HG03139 (cell line): ENCODE measurements around the gene TLR6.

Experiments used
- ATAC-seq: cut with Tn5 transposase; IDR thresholded peaks from one replicate; pipeline ENCODE4 v1.9.1; 2021; ENCODE audit not compliant: unreplicated experiment

Gene TLR6

DNA sequence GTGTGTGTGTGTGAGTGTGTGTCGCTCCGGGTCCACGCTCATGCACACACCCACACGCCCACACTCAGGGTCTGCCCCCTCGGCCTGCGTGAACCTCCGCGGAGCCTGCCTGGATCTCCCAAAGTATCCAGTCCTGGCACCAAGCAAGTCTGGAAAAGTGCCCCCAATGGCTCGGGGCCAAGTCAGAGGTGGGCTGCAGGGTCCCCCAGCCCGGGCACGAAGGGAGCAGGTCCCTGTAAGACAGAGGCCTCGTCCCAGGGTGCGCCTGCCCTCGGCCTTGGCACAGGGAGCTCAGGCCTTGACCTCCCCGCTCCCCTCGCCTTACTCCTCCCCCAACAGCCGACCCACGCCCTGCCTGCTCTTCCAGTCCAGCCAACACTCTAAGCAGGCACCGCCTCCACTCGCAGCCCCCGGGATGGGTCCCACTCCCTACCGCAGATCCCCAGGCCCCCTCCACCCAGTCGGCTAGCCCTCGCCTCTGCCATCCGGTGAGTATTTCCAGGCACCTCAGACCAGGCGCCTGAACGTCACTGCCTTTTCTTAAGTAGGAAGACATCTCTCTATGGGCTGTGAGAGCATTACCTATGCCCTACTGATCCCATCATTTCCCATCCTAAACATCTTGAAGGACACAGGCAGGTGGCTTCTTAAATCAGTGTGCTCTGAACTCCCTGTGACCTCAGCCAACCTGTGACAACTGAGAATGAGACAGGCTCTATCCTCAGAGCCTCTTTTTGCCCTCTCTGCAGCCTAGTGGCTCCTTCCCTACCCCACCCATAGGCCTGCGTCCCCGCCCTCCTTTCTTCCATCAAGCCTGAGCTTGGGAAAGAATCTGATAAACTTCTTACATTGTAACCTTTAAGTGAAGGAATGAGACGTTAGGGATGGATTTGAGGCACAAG, 11.7 kb upstream of the TLR6 start:
- ATAC-seq = peak; percentile 11

DNA sequence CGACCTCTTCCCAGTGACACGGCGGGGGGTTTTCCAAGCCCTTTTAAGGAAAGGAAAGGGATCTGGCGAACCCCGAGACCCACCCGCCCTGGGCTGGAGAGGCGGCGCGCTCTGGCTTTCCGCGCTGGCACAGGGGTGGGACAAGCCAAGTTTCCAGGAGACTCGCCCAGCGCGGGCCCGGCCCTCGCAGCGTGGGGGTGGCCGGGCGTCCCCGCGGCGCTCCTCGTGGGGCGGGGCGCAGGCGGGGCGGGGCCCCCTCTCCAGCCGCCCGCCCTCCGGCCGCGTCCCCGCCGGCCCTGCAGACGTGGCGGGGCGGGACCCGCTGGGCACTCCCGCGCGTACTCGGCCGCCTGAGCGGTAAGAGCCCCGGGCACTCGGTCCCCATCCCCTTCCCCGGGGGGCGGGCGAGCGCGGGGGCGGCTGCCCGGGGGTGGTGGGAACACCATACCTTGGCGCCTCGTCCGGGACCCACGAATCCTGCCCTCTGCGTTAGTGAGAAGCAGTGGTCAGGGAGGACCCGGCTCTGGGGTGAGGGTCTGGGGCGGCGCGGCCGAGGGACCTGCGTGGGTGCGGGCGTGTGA, 11.0 kb upstream of the TLR6 start, which contains the start of gene FAM114A1:
FAM114A1 (plus strand) TSS at position 329 of the 581 bp plus-strand sequence. CDS start 10,273 bp downstream, outside the sequence.
- ATAC-seq = peak; percentile 70

GRCh38 chr4:38866973-38867477, 10.4 kb upstream of the TLR6 start:
- ATAC-seq = peak; percentile 10

DNA sequence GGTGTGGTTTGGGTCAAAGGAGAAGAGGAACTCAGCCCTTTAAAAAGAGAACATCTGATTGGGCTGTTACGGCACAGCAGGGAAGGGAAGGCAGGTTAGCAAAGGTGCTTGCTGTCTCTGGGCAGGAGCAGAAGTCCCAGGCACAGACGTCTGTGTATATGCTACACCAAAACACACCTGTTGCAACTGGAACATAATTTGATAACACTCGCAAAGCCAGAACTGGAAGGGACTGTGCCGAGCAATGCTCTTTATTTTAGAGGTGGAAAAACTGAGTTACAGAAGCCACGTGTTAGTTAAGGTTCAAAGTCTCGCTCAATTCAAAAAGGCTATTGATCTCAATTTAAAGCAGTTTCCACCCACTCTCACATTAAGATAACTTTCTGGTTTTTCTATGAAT, 8.8 kb upstream of the TLR6 start:
- no peak for ATAC-seq

DNA sequence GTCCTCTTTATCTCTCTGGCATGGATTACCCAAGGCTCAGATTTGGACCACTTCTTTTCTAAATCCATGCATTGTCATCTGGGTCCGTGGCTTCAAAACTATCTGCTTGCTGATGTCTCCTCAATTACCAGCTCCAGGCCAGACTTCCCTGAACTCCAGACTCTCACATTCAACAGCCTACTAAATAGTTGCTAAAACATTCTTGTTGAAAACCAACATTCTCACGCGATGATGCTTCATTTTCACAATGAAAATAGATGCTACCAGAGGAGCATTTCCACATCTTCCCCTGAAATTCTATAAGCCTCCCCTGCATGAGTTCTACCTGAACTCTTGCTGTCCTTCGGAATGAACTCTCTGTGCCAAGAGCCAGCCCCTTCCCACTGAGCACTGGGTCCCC, 5.2 kb upstream of the TLR6 start:
- ATAC-seq = no peak

DNA sequence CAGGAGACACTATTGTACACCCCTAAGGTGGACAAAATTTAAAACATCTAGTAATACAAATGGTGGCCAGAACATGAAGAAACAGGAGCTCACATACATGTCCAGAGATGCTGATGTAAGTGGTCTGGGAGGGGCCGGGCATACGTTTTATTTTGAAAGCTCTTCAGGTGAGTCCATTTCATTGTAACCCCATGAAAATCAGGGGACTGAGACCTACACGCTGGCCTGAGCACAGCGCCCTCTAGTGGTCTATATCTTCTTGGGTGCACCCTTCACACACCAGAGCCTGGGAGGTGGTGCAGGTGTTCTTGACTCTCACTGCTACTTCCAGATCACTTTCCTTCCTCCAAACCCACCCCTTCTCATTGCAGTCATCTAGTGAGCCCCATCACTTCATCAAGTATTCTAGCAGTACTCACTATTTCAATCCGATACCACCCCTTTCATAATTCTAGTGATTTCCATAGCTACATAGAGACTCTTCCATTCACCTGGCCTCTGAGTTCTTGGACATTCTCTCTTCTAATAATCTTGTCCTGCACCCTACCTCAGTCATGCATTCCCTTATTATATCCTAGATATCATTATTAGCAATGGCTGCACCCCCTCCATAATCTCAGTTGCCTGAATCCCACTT, 4.3 kb upstream of the TLR6 start:
- no peak for ATAC-seq

GRCh38 chr4:38859501-38859900, 2.9 kb upstream of the TLR6 start:
- no peak for ATAC-seq

DNA sequence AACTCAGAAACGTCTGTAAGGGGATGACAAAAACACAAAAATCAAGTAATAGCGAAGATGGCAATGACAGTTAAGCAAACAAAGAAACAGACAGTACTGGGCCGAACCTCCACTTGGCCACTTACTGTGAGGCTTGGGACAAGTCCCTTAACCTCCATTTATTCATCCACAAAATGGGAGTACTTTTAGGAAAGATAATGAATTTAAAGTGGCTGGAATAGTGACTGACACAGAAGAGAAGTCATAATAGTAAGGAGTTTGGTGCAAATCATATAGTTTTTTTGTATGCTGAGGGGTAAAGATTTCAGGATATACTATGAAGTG, 1.4 kb upstream of the TLR6 start:
- no peak for ATAC-seq

DNA sequence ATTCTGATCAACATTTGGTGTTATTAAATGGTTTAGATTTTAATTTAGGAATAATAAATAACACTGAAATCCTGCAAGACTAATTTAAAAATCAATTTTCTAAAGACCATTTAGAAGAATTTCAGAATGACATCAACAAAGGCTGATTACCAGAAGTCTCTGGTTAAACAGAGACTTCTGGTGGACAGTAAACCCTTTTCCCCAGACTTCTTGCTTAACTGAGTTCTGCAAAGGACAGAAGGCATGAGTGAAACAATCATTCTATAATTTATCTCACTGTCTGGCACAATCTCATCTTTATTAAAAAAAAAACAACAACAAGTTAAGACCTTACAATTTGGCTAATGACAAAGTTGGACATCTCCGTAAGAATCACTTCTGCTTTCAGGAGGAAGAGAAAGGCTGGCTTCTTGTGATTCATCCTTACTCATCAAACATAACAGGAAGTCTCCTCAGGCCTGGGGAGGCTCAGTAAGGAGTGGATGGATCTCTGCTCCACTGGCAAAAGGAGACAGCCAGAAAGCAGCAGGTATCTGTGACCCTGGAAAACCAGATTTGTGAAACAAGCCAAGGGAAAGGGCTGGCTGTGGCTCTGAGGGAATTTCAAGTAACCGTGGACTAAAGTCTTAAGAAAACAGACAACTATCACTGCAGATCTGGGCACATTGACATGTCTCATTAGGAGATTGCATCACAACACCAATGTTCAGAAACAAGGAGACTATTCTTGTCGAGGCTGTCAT, 908 bp upstream of the TLR6 start:
- no peak for ATAC-seq

- no peak for ATAC-seq
These were observed 571 bp downstream of the TLR6 start for GRCh38 chr4:38856046-38856445.

DNA sequence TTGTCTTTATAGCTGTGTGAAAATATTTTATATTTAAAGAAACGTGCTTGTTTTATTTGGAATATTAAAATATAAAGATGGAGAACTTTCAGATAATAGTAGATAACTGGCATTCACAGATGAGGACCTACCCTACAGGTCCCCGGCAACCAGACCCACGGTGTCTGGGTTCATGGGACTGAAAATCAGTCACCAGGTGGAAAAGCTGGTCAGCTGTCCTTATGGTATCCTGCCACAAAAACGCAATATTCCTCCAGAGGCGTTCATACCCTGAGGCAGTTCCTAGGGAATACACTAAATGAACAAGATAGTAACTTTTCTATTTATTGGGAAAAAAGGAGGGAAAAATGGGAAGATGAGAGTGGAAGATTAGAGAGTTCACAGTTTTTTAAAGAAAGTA, 1.2 kb downstream of the TLR6 start:
- no peak for ATAC-seq

DNA sequence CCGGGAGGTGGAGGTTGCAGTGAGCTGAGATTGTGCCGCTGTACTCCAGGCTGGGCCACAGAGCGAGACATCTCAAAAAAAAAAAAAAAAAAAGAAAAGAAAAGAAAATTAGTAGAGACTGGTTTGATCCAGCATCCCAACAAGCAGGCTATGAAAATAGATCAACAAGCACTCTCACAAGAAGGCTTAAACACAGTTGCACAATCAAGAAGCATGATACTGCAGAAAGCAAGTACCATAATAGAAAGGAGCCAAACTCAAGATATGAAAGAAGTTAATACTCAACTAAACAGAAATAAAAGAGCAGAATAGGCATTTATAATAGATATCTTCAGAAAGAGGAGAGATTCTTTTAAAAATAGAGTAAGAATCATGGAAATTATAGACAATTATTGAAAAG, 10.6 kb downstream of the TLR6 start:
- ATAC-seq = no peak

DNA sequence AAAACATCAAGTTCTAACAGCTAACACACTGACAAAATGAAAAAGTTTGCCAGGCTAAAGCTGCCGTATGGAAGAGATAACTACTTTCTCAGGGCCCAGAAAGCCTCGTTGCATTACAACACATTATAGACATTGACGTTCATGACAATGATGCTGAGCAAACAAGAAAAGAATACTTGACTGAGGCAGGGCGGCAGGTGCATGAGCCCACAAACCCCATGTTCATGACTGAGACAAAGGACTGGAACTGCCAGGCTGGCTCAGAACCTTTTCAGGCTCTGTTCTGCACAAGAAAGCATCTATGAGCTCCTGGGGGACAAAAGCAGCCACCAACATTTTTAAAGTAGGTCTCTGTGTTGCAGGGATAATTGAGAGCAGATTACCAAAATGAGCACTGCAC, 13.6 kb downstream of the TLR6 start:
- no peak for ATAC-seq

GRCh38 chr4:38837849-38838248, 18.8 kb downstream of the TLR6 start:
- no peak for ATAC-seq

DNA sequence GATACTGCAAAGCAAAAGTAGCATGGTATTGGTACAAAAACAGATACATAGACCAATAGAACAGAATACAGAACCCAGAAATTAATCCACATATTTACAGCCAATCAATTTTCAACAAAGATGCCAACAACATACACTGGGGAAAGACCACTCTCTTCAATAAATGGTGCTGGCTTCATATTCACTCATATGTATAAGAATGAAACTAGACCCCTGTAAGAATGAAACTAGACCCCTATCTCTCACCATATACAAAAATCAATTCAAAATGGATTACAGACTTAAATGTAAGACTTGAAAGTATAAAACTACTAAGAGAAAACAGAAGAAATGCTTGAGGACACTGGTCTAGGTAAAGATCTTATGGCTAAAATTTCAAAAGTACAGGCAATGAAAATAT, 19.3 kb downstream of the TLR6 start:
- no peak for ATAC-seq

- ATAC-seq = no peak
These were observed 22.0 kb downstream of the TLR6 start for GRCh38 chr4:38834570-38834969.

DNA sequence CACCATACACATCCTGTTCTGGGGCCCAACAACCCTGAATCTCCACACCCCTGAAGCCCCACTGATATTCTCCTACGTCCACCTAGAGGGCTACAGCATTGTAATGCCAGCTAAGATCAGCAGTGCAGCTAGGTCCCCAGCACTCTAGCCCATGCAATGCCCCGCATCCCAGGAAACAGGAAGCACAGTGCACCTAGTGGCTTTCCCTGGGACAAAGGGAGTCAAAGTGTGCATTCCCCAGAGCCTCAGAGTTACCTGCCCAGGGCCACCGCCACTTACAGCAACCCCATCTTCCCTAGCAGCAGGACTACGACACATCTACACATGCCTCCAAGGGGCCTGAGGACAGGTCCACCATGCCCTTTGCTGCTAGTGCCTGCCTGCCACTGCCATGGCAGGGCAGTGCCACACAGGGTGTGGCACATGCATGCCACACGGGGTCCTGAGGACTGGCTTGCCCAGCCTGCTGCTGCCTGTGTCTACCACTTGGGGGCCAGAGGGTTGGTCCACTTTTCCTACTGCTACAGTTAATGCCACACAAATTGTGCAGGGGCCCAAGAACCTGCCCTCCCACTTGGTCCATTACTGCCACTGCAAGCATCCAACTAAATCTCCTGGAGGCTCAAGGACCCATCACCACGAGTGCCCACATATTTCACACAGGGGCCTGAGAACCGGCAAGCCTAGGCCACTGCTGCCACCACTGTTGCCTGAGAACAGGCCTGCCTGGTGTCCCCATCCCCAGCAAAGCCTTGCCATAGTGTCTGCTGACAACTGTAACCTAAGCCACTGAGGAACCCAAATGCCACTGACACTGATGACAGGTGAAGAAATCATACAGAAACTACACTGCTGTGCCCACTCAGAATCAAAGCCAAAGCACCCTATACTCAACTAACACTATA, 23.7 kb downstream of the TLR6 start:
- no peak for ATAC-seq

GRCh38 chr4:38832206-38832605, 24.4 kb downstream of the TLR6 start:
- ATAC-seq = no peak

DNA sequence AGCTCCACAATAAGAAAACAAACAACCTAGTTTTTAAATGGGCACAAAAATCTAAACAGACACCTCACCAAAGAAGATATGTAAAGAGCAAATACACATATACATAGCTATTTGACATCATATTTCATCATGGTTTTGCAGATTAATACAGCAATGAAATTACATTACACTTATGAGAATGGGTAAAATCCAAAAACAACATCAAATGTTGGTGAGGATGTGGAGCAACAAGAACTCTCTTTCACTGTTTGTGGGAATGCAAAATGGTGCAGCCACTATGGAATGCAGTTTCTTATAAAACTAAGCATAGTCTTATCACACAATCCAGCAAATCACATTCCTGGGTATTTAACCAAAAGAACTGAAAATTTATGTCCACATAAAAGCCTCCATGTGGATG, 25.0 kb downstream of the TLR6 start:
- no peak for ATAC-seq

GRCh38 chr4:38829237-38829636, 27.4 kb downstream of the TLR6 start:
- no peak for ATAC-seq
